AG08395 (cell line): Measurements from ENCODE around the gene SH3GL1.

Experiments used
- DNase-seq: peaks from one replicate; pipeline ENCODE4 v3.0.0; 2012; ENCODE audit warnings: mixed read lengths, low spot score

Gene SH3GL1

GRCh38 chr19:4396949-4397783 lies 3.2 kb downstream of the SH3GL1 start:
- DNase-seq: no peak

- peak; percentile 73 for DNase-seq
Observed at GRCh38 chr19:4393947-4394590, 6.3 kb downstream of the SH3GL1 start.

DNA sequence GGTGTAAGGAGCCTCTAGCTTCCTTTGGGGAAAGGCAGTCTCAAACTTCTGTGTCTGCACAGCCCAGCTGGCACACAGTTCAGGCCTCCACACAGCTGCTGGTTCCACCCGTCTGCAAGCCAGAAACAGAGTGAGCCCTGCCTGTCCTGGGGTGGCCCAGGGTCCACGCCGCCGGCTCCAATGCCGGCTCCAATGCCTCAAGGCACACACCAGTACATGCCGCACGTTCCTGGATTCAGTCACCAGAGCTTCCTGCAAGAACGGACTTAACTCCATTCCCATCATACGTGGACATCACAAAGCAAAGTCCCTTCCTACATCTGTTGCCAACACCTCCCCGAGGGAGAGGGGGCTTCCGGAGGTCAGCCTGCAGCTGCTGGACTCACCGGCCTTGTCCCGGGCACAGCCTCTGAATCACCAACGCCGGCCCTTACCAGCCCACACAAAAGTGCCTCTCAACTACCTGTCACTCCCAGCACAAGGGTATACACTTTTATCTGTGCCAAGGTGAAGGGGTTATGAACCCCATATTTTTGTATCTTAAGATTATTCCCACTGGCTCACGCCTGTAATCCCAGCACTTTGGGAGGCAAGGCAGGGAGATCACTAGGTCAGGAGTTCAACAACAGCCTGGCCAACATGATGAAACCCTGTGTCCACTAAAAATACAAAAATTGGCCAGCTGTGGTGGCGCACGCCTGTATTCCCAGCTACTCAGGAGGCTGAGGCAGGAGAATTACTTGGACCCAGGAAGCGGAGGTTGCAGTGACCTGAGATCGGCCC lies 8.5 kb downstream of the SH3GL1 start:
- DNase-seq: peak; percentile 44

DNA sequence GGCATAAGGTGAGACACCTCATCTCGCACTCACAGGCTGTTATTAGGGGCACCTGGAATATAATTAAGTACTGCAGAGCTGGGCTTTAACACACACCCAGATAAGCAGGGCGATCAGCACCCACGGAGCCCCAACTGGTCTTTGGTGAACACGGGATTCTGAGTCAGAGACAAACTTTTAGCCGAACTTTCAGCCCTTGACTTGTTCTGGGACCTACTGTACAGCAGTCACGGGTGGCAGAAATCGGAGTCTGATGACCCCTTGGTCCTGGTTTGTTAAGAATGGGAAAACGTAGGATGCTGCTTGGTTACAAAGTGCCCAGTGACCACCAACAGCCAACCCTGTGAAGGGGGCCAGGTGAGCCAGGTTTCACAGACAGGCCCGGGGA lies 9.0 kb downstream of the SH3GL1 start:
- no peak for DNase-seq

DNA sequence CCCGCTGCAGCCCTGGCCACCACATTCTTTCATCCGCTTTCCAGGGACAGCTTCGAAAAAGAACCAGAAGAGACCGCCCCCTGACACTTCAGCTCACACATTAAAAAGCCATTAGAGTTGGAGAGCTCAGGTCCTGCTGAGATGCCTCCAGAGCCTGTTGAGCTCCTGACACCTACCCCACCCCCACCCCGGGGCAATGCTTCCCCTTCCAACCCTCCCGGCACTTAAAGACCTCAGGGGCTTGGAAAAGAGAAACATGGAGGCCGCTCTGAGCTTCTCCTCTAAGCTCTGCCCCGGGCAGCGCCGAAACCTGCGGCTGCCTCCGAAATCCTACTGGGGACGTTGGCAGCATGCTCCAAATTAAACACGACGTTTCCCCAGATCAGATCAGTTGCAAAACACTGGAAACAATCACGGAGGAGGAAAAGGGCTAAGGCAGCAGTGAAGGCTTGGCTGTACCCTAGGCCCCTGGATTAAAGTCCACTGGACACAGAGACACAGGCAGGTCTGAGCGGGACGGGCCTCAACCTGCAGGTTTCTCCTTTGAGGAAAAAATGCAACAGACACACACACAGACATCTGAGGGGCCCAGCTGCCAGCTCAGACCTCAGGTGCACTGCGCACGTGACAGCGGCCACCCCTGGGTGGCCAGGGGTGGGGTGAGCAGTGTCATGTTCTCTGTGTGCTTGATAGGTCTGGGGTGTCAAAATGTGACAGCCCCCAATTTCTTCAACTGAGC lies 9.6 kb downstream of the SH3GL1 start:
- DNase-seq: no peak

GRCh38 chr19:4390017-4390566 lies 10.3 kb downstream of the SH3GL1 start:
- peak; percentile 42 for DNase-seq

GRCh38 chr19:4389511-4390016 lies 10.8 kb downstream of the SH3GL1 start:
- no peak for DNase-seq

GRCh38 chr19:4389064-4389375 lies 11.3 kb downstream of the SH3GL1 start:
- no peak for DNase-seq

DNA sequence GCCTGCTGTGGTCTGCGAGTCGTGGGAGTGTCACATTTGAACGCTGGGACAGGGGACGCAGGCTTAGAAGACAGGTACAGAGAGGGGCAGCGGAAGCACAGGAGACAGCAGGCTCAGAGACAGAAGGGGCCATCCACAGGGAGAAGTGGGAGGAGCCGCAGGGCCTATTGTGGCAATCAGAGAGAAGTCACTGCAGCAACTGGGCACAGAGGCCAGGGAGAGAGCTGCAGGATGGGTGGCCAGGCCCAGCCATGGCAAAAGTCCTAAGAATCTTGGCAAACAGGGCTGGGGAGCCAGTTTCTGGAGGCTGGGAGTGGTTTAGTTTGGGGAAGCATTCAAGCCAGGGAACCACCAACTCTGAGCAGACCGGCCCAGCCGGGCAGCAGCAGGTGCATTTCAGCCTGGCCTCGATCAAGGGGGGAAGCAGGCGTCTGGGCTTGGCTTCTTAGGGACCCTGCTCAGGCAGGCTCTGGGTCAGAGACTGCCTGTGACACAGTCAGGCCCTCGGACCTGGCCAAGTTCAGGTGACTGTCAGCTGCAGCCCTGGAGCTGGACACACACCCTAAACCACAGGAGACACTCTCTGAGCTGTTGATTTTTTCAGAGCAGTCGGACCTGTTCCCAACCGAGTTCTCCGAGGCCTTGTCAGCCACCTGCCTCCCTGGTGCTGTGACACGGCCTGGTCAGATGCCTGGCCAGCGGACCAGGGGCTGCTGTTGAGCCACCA lies 11.8 kb downstream of the SH3GL1 start:
- DNase-seq: peak; percentile 48

- DNase-seq: no peak
Observed at GRCh38 chr19:4386041-4386782, 14.1 kb downstream of the SH3GL1 start.

GRCh38 chr19:4385291-4386040 lies 14.9 kb downstream of the SH3GL1 start:
- no peak for DNase-seq

GRCh38 chr19:4380254-4380727 lies 20.1 kb downstream of the SH3GL1 start:
- no peak for DNase-seq

GRCh38 chr19:4379383-4380253 lies 20.7 kb downstream of the SH3GL1 start:
- DNase-seq: no peak

DNA sequence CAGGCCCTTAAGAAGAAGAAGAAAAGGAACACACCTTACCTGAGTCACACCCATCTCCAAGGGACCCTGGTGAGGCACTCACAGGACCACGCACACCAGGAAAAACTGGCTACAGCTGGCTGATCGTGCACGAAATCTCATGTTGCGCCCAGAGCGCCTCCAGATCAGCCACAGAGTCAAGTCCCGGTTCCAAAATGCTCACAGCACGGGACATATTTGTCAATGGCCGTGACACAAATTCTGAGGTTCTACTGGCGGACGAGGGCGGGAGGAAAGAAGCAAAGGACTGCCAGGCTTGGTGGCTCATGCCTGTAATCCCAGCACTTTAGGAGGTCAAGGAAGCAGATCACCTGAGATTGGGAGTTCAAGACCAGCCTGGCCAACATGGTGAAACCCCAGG lies 21.5 kb downstream of the SH3GL1 start:
- DNase-seq: no peak

DNA sequence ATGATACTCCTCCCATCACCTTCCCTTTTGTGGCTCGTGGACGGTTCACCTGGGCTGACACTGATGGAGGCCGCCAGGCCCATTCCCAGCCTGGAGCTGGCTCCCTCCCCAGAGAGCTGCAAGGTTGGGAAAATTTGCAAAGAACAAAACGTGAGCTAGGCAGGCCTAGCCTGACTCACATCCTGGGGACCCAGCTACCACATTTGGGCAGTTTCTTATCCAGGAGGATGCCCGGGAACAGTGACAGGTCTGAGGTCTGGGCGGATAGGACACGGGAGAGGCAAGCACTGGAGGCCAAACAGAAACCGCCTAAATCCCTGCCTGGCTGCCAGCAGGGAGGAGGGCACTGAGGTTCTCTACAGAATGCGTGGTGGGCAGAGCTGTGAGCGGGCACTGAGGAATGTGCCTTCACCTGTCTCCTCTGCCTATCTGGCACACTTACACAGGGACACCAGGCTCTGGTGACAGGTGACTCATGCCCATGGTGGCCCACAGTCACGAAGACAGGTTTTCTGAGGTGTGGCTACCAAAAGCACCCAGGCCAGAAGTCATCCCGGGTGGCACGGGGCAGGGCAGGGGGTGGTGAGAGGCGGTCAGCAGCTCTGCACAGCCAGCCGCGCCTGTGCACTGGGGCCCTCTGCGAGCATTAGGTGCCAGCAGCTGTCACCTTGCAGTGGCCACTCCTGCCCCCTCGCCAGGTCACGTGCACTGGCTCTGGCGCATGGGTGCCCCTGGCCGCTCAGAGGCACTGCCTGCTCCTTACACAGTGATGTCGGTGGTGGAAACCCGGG lies 23.2 kb downstream of the SH3GL1 start:
- no peak for DNase-seq

- no peak for DNase-seq
Observed at GRCh38 chr19:4376671-4376990, 23.7 kb downstream of the SH3GL1 start.

GRCh38 chr19:4376028-4376670 lies 24.2 kb downstream of the SH3GL1 start:
- no peak for DNase-seq
